Peyer's patch (tissue), 4 donors: ENCODE data around the gene PPP6R1.

ENCODE experiments used
- POLR2A ChIP-seq, 2 donors: fragments of 450-650 bp; IDR thresholded peaks; one replicate each; pipeline ENCODE4 v1.5.1; 2017; ENCODE audit warnings: antibody characterized with exemption in 2 of 2, mild to moderate bottlenecking in 2 of 2, moderate library complexity in 2 of 2
- TF ChIP-seq, protein P1 (sequence below), 6 experiments: fragments of 450-650 bp in 4 of 6; fragments of 200-600 bp in 2 of 6; sonication (generic) in 1 of 6; IDR thresholded peaks; one replicate each; pipeline ENCODE4 v1.5.1; 2017 to 2019; ENCODE audit warnings: antibody characterized with exemption in 6 of 6, mild to moderate bottlenecking in 3 of 6, moderate library complexity in 1 of 6

GRCh38 chr19:55226273-55226672 is 32.5 kb downstream of the PPP6R1 start:
- TF ChIP-seq, protein P1, sequence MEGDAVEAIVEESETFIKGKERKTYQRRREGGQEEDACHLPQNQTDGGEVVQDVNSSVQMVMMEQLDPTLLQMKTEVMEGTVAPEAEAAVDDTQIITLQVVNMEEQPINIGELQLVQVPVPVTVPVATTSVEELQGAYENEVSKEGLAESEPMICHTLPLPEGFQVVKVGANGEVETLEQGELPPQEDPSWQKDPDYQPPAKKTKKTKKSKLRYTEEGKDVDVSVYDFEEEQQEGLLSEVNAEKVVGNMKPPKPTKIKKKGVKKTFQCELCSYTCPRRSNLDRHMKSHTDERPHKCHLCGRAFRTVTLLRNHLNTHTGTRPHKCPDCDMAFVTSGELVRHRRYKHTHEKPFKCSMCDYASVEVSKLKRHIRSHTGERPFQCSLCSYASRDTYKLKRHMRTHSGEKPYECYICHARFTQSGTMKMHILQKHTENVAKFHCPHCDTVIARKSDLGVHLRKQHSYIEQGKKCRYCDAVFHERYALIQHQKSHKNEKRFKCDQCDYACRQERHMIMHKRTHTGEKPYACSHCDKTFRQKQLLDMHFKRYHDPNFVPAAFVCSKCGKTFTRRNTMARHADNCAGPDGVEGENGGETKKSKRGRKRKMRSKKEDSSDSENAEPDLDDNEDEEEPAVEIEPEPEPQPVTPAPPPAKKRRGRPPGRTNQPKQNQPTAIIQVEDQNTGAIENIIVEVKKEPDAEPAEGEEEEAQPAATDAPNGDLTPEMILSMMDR (IDR thresholded peaks at IDR 0.05) = no peak
- TF ChIP-seq POLR2A (IDR thresholded peaks at IDR 0.05) = no peak
